BLaER1 treated with 17β-estradiol and CSF1 and Interleukin-3, amounts not matched to agents 10 nM and 100 nM (cell line): ENCODE measurements around the gene XAB2.

Experiments
- H3K27ac ChIP-seq, 11 experiments: shearing (Covaris generic); formaldehyde crosslinking; 2 replicates each; pipeline ENCODE4 v1.8.1; 2022
- H3K27me3 ChIP-seq, 11 experiments: shearing (Covaris generic); formaldehyde crosslinking; 2 replicates each; pipeline ENCODE4 v1.8.1; 2022
- H3K36me3 ChIP-seq, 11 experiments: shearing (Covaris generic); formaldehyde crosslinking; 2 replicates each; pipeline ENCODE4 v1.8.1; 2022
- H3K4me1 ChIP-seq, 10 experiments: shearing (Covaris generic); formaldehyde crosslinking; 2 replicates each; pipeline ENCODE4 v1.8.1; 2022
- H3K4me2 ChIP-seq, 11 experiments: shearing (Covaris generic); formaldehyde crosslinking; 2 replicates each; pipeline ENCODE4 v1.8.1; 2022
- H3K4me3 ChIP-seq, 10 experiments: shearing (Covaris generic); formaldehyde crosslinking; 2 replicates each; pipeline ENCODE4 v1.8.1; 2022
- H3K9ac ChIP-seq, 11 experiments: shearing (Covaris generic); formaldehyde crosslinking; 2 replicates each; pipeline ENCODE4 v1.8.1; 2022
- H3K9me3 ChIP-seq, 11 experiments: shearing (Covaris generic); formaldehyde crosslinking; replicated peaks in 1 of 11; 2 replicates each; pipeline ENCODE4 v1.8.1; 2022
- H4K20me1 ChIP-seq, 11 experiments: shearing (Covaris generic); formaldehyde crosslinking; 2 replicates each; pipeline ENCODE4 v1.8.1; 2022
- Cebpa-rat ChIP-seq, 11 experiments: shearing (Covaris generic); IDR thresholded peaks; 2 replicates each; pipeline ENCODE4 v1.8.1; 2022

XAB2 gene

GRCh38 chr19:7629347-7630054 lies at the start of gene XAB2, which contains the start of gene PET100:
TSS of gene XAB2 (minus strand) at chr19:7629545. CDS start at chr19:7629527, 18 bp downstream.
TSS of gene PET100 (plus strand) at chr19:7629793. CDS start at chr19:7629834, 41 bp downstream.
- H3K27me3 ChIP-seq = no peaks in the 10 kb centered on the region
- peaks cover 0 to 60% (median 29%) of the 10 kb centered on the region in 11 experiments; a peak in 17 of 22 replicates for H4K20me1 ChIP-seq
- H3K4me1 ChIP-seq = peaks cover 21 to 44% (median 31%) of the 10 kb centered on the region in 10 experiments
- peak within 1 kb of the TSS; percentile 91 to 100 (median 99) for H3K4me2 ChIP-seq
- H3K27ac ChIP-seq = peak within 1 kb of the TSS; percentile 84 to 96 (median 90)
- H3K36me3 ChIP-seq = peaks cover 40 to 56% (median 43%) of the 10 kb centered on the region in 11 experiments
- peak within 1 kb of the TSS; percentile 79 to 100 (median 92) for H3K4me3 ChIP-seq
- H3K9me3 ChIP-seq = no peaks in the 10 kb centered on the region
- H3K9ac ChIP-seq = peak within 1 kb of the TSS; percentile 86 to 97 (median 94)
- TF ChIP-seq Cebpa-rat (IDR thresholded peaks at IDR 0.05) = no peak

GRCh38 chr19:7677669-7678311 lies 48.4 kb upstream of the XAB2 start:
- H3K27ac ChIP-seq = peak overlapping the region in 10 of 11 experiments; percentile 68 to 100 (median 92); a peak in 20 of 22 replicates
- H3K4me3 ChIP-seq = peak overlapping the region in 9 of 10 experiments; percentile 35 to 100 (median 56); a peak in 14 of 20 replicates

GRCh38 chr19:7676854-7677253 lies 47.5 kb upstream of the XAB2 start, which contains the start of gene MCEMP1:
TSS of gene MCEMP1 (plus strand) at chr19:7677090. CDS start at chr19:7677121, 31 bp downstream.
- H3K4me2 ChIP-seq = peak within 1 kb of the TSS; percentile 83 to 98 (median 93)
- peak within 1 kb of the TSS; percentile 35 to 100 (median 56); a peak in 19 of 20 replicates for H3K4me3 ChIP-seq
- H3K27me3 ChIP-seq = peaks cover 0 to 20% (median 4%) of the 10 kb centered on the region in 11 experiments; a peak in 8 of 22 replicates

More at GRCh38 chr19:7677669-7678311, 48.4 kb upstream of the XAB2 start:
- H3K4me2 ChIP-seq = peak overlapping the region; percentile 83 to 98 (median 93)
- peaks cover 7 to 16% (median 8%) of the 10 kb centered on the region in 11 experiments for H3K36me3 ChIP-seq
- peaks cover 0 to 16% (median 4%) of the 10 kb centered on the region in 11 experiments; a peak in 8 of 22 replicates for H3K27me3 ChIP-seq
- peaks cover 0 to 33% (median 21%) of the 10 kb centered on the region in 11 experiments; a peak in 20 of 22 replicates for H3K9me3 ChIP-seq
- H3K9ac ChIP-seq = peak overlapping the region in 10 of 11 experiments; percentile 69 to 81 (median 78); a peak in 20 of 22 replicates
- peaks cover 0 to 9% (median 7%) of the 10 kb centered on the region in 11 experiments; a peak in 9 of 22 replicates for H4K20me1 ChIP-seq
- peaks cover 76 to 89% (median 85%) of the 10 kb centered on the region in 10 experiments for H3K4me1 ChIP-seq
- no peak for TF ChIP-seq Cebpa-rat (IDR thresholded peaks at IDR 0.05)

GRCh38 chr19:7676376-7676775 lies 47.0 kb upstream of the XAB2 start:
- Histone ChIP-seq H3K9ac (peak overlapping the region; percentile 66 to 81 (median 78); a peak in 21 of 22 replicates), H3K27ac (peak overlapping the region; percentile 25 to 100 (median 91); a peak in 21 of 22 replicates), H3K4me1 (peaks cover 67 to 92% (median 83%) of the 10 kb centered on the region in 10 experiments), H3K4me2 (peak overlapping the region; percentile 83 to 98 (median 93)), H4K20me1 (no peaks in the 10 kb centered on the region; a peak in 1 of 22 replicates), H3K9me3 (peaks cover 0 to 33% (median 21%) of the 10 kb centered on the region in 11 experiments; a peak in 20 of 22 replicates), H3K27me3 (peaks cover 0 to 20% (median 4%) of the 10 kb centered on the region in 11 experiments; a peak in 8 of 22 replicates), H3K4me3 (peak overlapping the region; percentile 35 to 100 (median 56); a peak in 19 of 20 replicates), H3K36me3 (peaks cover 0 to 8% (median 0%) of the 10 kb centered on the region in 11 experiments; a peak in 2 of 22 replicates)
- peak in 7 of 11 experiments; percentile 6 to 73 (median 53); a peak in 8 of 22 replicates for TF ChIP-seq Cebpa-rat (IDR thresholded peaks at IDR 0.05)

More at GRCh38 chr19:7676854-7677253, 47.5 kb upstream of the XAB2 start, which contains the start of gene MCEMP1:
- H4K20me1 ChIP-seq = no peaks in the 10 kb centered on the region; a peak in 1 of 22 replicates
- peak within 1 kb of the TSS; percentile 66 to 81 (median 78) for H3K9ac ChIP-seq
- H3K4me1 ChIP-seq = peaks cover 67 to 89% (median 82%) of the 10 kb centered on the region in 10 experiments
- peak in 4 of 11 experiments; percentile 6 to 60 (median 47); a peak in 5 of 22 replicates for TF ChIP-seq Cebpa-rat (IDR thresholded peaks at IDR 0.05)
- peak within 1 kb of the TSS; percentile 25 to 100 (median 91); a peak in 21 of 22 replicates for H3K27ac ChIP-seq
- H3K9me3 ChIP-seq = peaks cover 0 to 33% (median 21%) of the 10 kb centered on the region in 11 experiments; a peak in 20 of 22 replicates
- peaks cover 0 to 8% (median 0%) of the 10 kb centered on the region in 11 experiments; a peak in 3 of 22 replicates for H3K36me3 ChIP-seq

- Histone ChIP-seq H3K4me3 (peak overlapping the region in 2 of 10 experiments; percentile 8 to 20; a peak in 1 of 20 replicates), H3K4me2 (peak overlapping the region; percentile 35 to 98 (median 93); a peak in 19 of 22 replicates), H3K9ac (peak overlapping the region in 3 of 11 experiments; percentile 28 to 46 (median 38); a peak in 5 of 22 replicates), H3K9me3 (peaks cover 0 to 33% (median 21%) of the 10 kb centered on the region in 11 experiments; a peak in 20 of 22 replicates), H3K4me1 (peaks cover 71 to 98% (median 87%) of the 10 kb centered on the region in 10 experiments), H3K27me3 (peaks cover 0 to 20% (median 4%) of the 10 kb centered on the region in 11 experiments; a peak in 8 of 22 replicates), H3K36me3 (no peaks in the 10 kb centered on the region), H3K27ac (peak overlapping the region; percentile 16 to 100 (median 91); a peak in 19 of 22 replicates), H4K20me1 (no peaks in the 10 kb centered on the region)
- peak in 1 of 11 experiments; percentile 49; a peak in 3 of 22 replicates for TF ChIP-seq Cebpa-rat (IDR thresholded peaks at IDR 0.05)
Measured at GRCh38 chr19:7674010-7675005, 45.0 kb upstream of the XAB2 start.

- peak overlapping the region in 5 of 11 experiments; percentile 43 to 98 (median 87); a peak in 8 of 22 replicates for H3K4me2 ChIP-seq
- no peaks in the 10 kb centered on the region for H3K36me3 ChIP-seq
- no peak overlapping the region for H3K4me3 ChIP-seq
- no peak overlapping the region for H3K9ac ChIP-seq
- H4K20me1 ChIP-seq = no peaks in the 10 kb centered on the region
- TF ChIP-seq Cebpa-rat (IDR thresholded peaks at IDR 0.05) = no peak
- peaks cover 0 to 9% (median 0%) of the 10 kb centered on the region in 11 experiments; a peak in 6 of 22 replicates for H3K27me3 ChIP-seq
- H3K9me3 ChIP-seq = peaks cover 0 to 33% (median 21%) of the 10 kb centered on the region in 11 experiments; a peak in 20 of 22 replicates
- peaks cover 68 to 97% (median 84%) of the 10 kb centered on the region in 10 experiments for H3K4me1 ChIP-seq
- peak overlapping the region in 4 of 11 experiments; percentile 11 to 35 (median 22); a peak in 4 of 22 replicates for H3K27ac ChIP-seq
Measured at GRCh38 chr19:7672522-7672921, 43.2 kb upstream of the XAB2 start.

- Histone ChIP-seq H3K27ac (peak overlapping the region in 10 of 11 experiments; percentile 44 to 92 (median 86); a peak in 20 of 22 replicates), H3K27me3 (peaks cover 0 to 4% (median 0%) of the 10 kb centered on the region in 11 experiments; a peak in 3 of 22 replicates), H3K4me1 (peaks cover 51 to 90% (median 68%) of the 10 kb centered on the region in 10 experiments), H3K9ac (peak overlapping the region in 10 of 11 experiments; percentile 52 to 82 (median 68); a peak in 17 of 22 replicates), H4K20me1 (no peaks in the 10 kb centered on the region), H3K36me3 (no peaks in the 10 kb centered on the region), H3K4me3 (peak overlapping the region in 9 of 10 experiments; percentile 15 to 74 (median 53); a peak in 17 of 20 replicates), H3K4me2 (peak overlapping the region; percentile 84 to 100 (median 96)), H3K9me3 (peaks cover 0 to 29% (median 17%) of the 10 kb centered on the region in 11 experiments; a peak in 20 of 22 replicates)
- TF ChIP-seq Cebpa-rat (IDR thresholded peaks at IDR 0.05) = no peak
Measured at GRCh38 chr19:7670790-7671189, 41.4 kb upstream of the XAB2 start.
